IMR-90 (cell line): ENCODE data around the gene CACNB2. TPM values are rescaled to one million over a fixed set of nuclear protein-coding genes. Genes with fewer than 3 reads are reported as not detected.

Experiments used
- ATAC-seq: fragments of 200-7000 bp; cut with Tn5 transposase; 2 replicates; pipeline ENCODE4 v1.9.1; 2020; ENCODE audit warnings: low read depth, mild to moderate bottlenecking, moderate library complexity
- BruUV-seq: library from RNA; stranded (reverse); fragments of 400-500 nt; replicated peaks from 2 replicates; lab custom pipeline; 2021; lab: Mats Ljungman, UMichigan
- CTCF ChIA-PET: fragments of 300-600 bp; formaldehyde crosslinking; extraction: SDS; loops from one replicate; lab custom pipeline; 2021; ENCODE audit warnings: antibody characterized with exemption; lab: Yijun Ruan, JAX
- POLR2A ChIA-PET: fragments of 300-600 bp; sonication (Branson Sonifier 250); formaldehyde crosslinking; loops from one replicate; lab custom pipeline; 2022; ENCODE audit warnings: antibody characterized with exemption; ENCODE audit not compliant: unreplicated experiment; lab: Charles Lee
- DNase-seq: peaks from one replicate; pipeline ENCODE4 v3.0.0; 2013
- H2AFZ ChIP-seq: replicated peaks from 2 replicates; pipeline ENCODE3; 2013; ENCODE audit warnings: low read length, mild to moderate bottlenecking; ENCODE audit not compliant: poor library complexity
- H2AK5ac ChIP-seq: 2 replicates; pipeline ENCODE4 v1.6.1; 2013; ENCODE audit warnings: low read depth, low read length, inconsistent platforms
- H2AK9ac ChIP-seq: replicated peaks from 2 replicates; pipeline ENCODE3; 2013; ENCODE audit warnings: mild to moderate bottlenecking, low read depth, low read length, moderate library complexity; ENCODE audit not compliant: poor library complexity
- H2BK120ac ChIP-seq: 2 replicates; pipeline ENCODE4 v1.6.1; 2013; ENCODE audit warnings: low read depth, low read length, inconsistent platforms
- H2BK15ac ChIP-seq: 3 replicates; pipeline ENCODE4 v1.6.1; 2013; ENCODE audit warnings: low read depth, low read length, inconsistent platforms
- H2BK20ac ChIP-seq: 2 replicates; pipeline ENCODE4 v1.6.1; 2013; ENCODE audit warnings: low read depth, mild to moderate bottlenecking, inconsistent platforms, low read length, moderate library complexity
- H2BK5ac ChIP-seq: 2 replicates; pipeline ENCODE4 v1.6.1; 2013; ENCODE audit warnings: mild to moderate bottlenecking, low read depth, low read length, inconsistent platforms; ENCODE audit not compliant: poor library complexity, severe bottlenecking
- H3K14ac ChIP-seq: replicated peaks from 2 replicates; pipeline ENCODE4 v1.6.1; 2013; ENCODE audit warnings: low read depth, low read length, inconsistent platforms
- H3K18ac ChIP-seq: 2 replicates; pipeline ENCODE4 v1.6.1; 2013; ENCODE audit warnings: low read depth, low read length, control low read depth
- H3K23ac ChIP-seq: 2 replicates; pipeline ENCODE4 v1.6.1; 2013; ENCODE audit warnings: low read depth, low read length, inconsistent platforms
- H3K27ac ChIP-seq: 2 replicates; pipeline ENCODE4 v1.5.1; 2013; ENCODE audit warnings: mild to moderate bottlenecking, control low read depth, low read length; ENCODE audit not compliant: insufficient read depth
- H3K27me3 ChIP-seq: 2 replicates; pipeline ENCODE4 v1.6.1; 2013; ENCODE audit warnings: low read length; ENCODE audit not compliant: control insufficient read depth, insufficient read depth
- H3K36me3 ChIP-seq: 2 replicates; pipeline ENCODE4 v1.6.1; 2013; ENCODE audit warnings: low read length, mixed read lengths; ENCODE audit not compliant: control insufficient read depth, insufficient read depth
- H3K4ac ChIP-seq: 2 replicates; pipeline ENCODE4 v1.6.1; 2013; ENCODE audit warnings: low read depth, low read length, inconsistent platforms
- H3K4me1 ChIP-seq: 2 replicates; pipeline ENCODE4 v1.6.1; 2013; ENCODE audit warnings: low read length, mixed read lengths; ENCODE audit not compliant: control insufficient read depth, insufficient read depth
- H3K4me2 ChIP-seq: 2 replicates; pipeline ENCODE4 v1.6.1; 2013; ENCODE audit warnings: low read depth, mild to moderate bottlenecking, control low read depth, low read length, moderate library complexity
- H3K4me3 ChIP-seq: 2 replicates; pipeline ENCODE4 v1.5.1; 2013; ENCODE audit warnings: low read depth, mild to moderate bottlenecking, control low read depth, low read length, moderate library complexity; ENCODE audit not compliant: insufficient read depth
- H3K56ac ChIP-seq: 2 replicates; pipeline ENCODE4 v1.6.1; 2013; ENCODE audit warnings: low read length, inconsistent platforms; ENCODE audit not compliant: insufficient read depth; ENCODE audit errors: extremely low read depth
- H3K79me1 ChIP-seq, 2 experiments: 2 replicates each; pipeline ENCODE4 v1.6.1; 2013; ENCODE audit warnings: low read length in 2 of 2, inconsistent platforms in 1 of 2, low read depth in 1 of 2
- H3K9ac ChIP-seq: 2 replicates; pipeline ENCODE4 v1.6.1; 2013; ENCODE audit warnings: low read depth, low read length, control low read depth
- H3K9me1 ChIP-seq: 2 replicates; pipeline ENCODE4 v1.6.1; 2013; ENCODE audit warnings: low read length, inconsistent platforms; ENCODE audit not compliant: insufficient read depth
- H3K9me3 ChIP-seq: 2 replicates; pipeline ENCODE4 v1.6.1; 2013; ENCODE audit warnings: low read length; ENCODE audit not compliant: control insufficient read depth, insufficient read depth
- H4K20me1 ChIP-seq: 2 replicates; pipeline ENCODE4 v1.6.1; 2013; ENCODE audit warnings: low read length, inconsistent platforms; ENCODE audit not compliant: insufficient read depth
- H4K5ac ChIP-seq: 2 replicates; pipeline ENCODE4 v1.6.1; 2013; ENCODE audit warnings: mild to moderate bottlenecking, low read depth, low read length, control low read depth
- H4K8ac ChIP-seq, 2 experiments: 2 replicates each; pipeline ENCODE4 v1.6.1; 2013; ENCODE audit warnings: low read depth in 2 of 2, low read length in 2 of 2, control low read depth in 1 of 2, inconsistent platforms in 1 of 2
- H4K91ac ChIP-seq: 2 replicates; pipeline ENCODE4 v1.6.1; 2013; ENCODE audit warnings: low read depth, low read length, inconsistent platforms; ENCODE audit not compliant: insufficient read depth
- NFE2L2 ChIP-seq: fragments of 150-350 bp; IDR thresholded peaks from 2 replicates; pipeline ENCODE4 v1.6.1; 2016; ENCODE audit warnings: low read depth, mild to moderate bottlenecking, low read length
- RAD21 ChIP-seq: IDR thresholded peaks from 2 replicates; pipeline ENCODE4 v1.6.1; 2012; ENCODE audit warnings: low read length, improper control_type of control experiment
- WGBS, 2 experiments: methylation state at CpG; one replicate each; pipeline versions ENCODE4 v1.1.5 to v1.1.7; 2013; ENCODE audit warnings: missing lambda C conversion rate in 2 of 2; ENCODE audit not compliant: insufficient read length in 1 of 2; ENCODE audit errors: extremely low coverage in 2 of 2; 5-methylcytosine and 5-hydroxymethylcytosine counted together
- dilution Hi-C: fragments of 300-500 bp; cut with HindIII; formaldehyde crosslinking; loops from one replicate; pipeline ENCODE4 v1.14.3; 2018; ENCODE audit warnings: low sequenced_read_pairs; ENCODE audit not compliant: unreplicated experiment
- in situ Hi-C: fragments of 300-500 bp; cut with MboI; formaldehyde crosslinking; loops from 3 replicates; pipeline ENCODE4 v1.14.3; 2019; ENCODE audit warnings: low sequenced_read_pairs, inconsistent platforms, mixed read lengths
- intact Hi-C: fragments of 100-400 bp; cut with micrococcal nuclease; formaldehyde crosslinking; loops from 2 replicates; pipeline ENCODE4 v1.10.0; 2022
- polyA plus RNA-seq, 3 experiments: library from polyadenylated mRNA; depleted of rRNA; stranded (reverse); fragments of >200 nt; gene quantifications; 2 replicates each; pipeline ENCODE4 v1.2.3, GENCODE V29; 2012; ENCODE audit warnings: low replicate concordance in 1 of 3
- total RNA-seq: library from RNA; depleted of rRNA; stranded (reverse); fragments of >200 nt; gene quantifications from 2 replicates; pipeline ENCODE4 v1.2.3, GENCODE V29; 2012

CACNB2 gene
- total and polyA plus RNA-seq, 2 of the 4 experiments (the other 2 are of a cell fraction), result 0.36 TPM

DNA sequence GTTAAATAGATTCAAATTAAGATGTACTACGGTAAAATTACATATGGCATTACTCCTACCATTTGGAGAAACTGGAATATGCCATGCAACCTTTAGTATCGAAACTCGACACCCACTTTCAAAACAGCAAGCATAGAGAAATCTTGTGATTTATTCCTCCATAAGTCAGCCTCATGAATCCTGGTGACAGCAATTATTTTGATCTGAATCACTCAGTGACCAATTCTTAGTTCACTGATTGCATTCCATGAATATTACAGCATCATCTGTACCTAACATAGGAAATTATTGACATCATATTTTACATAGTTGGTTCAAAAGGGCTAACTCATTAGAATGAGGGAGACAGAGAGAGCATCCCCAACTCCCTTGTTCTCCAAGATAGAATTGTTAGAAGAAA lies 89.6 kb downstream of the CACNB2 start:
- no peak overlapping the region for H2AK5ac ChIP-seq
- no peak overlapping the region for H3K18ac ChIP-seq
- H2BK15ac ChIP-seq, result no peak overlapping the region
- no peak overlapping the region for H3K27ac ChIP-seq
- no peak overlapping the region for H3K4ac ChIP-seq
- TF ChIP-seq RAD21 (no peak), NFE2L2 (no peak)
- no peak overlapping the region for H2BK120ac ChIP-seq
- dilution Hi-C loops, result no loop called here
- H3K56ac ChIP-seq, result no peak overlapping the region
- no peaks in the 10 kb centered on the region for H3K9me1 ChIP-seq
- H3K4me2 ChIP-seq, result peak overlapping the region; percentile 10; the same call in 1 of the 2 replicates
- H2AFZ ChIP-seq, result no peak overlapping the region
- no TSS peak for BruUV-seq
- no peak overlapping the region for H3K23ac ChIP-seq
- no peak overlapping the region for H2BK20ac ChIP-seq
- H3K14ac ChIP-seq, result no peak overlapping the region
- no peaks in the 10 kb centered on the region for H3K79me1 ChIP-seq
- intact Hi-C loops, result no loop called here
- no CpG with 5 or more reads among the region's 3 CpGs for WGBS, 2 experiments
- DNase-seq (peak; percentile 68), ATAC-seq (peak; percentile 73)
- H3K4me3 ChIP-seq, result no peak overlapping the region
- in situ Hi-C loops, result loop anchor here (10.0 to 25.0 kb wide), 2 partner anchors 625 to 1393 kb away; no protein-coding TSS in a partner anchor
- CTCF ChIA-PET, result interaction anchor here (1.8 kb wide), 1 partner anchor 13 kb away, joined by 5 read pairs; no protein-coding TSS in a partner anchor
- no peak overlapping the region for H2BK5ac ChIP-seq
- H4K5ac ChIP-seq, result no peak overlapping the region
- no peaks in the 10 kb centered on the region for H3K9me3 ChIP-seq
- H3K9ac ChIP-seq, result no peak overlapping the region
- no peaks in the 10 kb centered on the region for H3K27me3 ChIP-seq
- H2AK9ac ChIP-seq, result no peak overlapping the region
- H4K8ac ChIP-seq, result no peak overlapping the region
- no peak overlapping the region for H4K91ac ChIP-seq
- no peaks in the 10 kb centered on the region for H3K36me3 ChIP-seq
- H3K4me1 ChIP-seq, result no peaks in the 10 kb centered on the region
- POLR2A ChIA-PET, result no interaction called here
- no peaks in the 10 kb centered on the region for H4K20me1 ChIP-seq
